Uterine smooth muscle cell (primary cell): Measurements from ENCODE around the gene RHBDL3. TPM values are rescaled to one million over a fixed set of nuclear protein-coding genes. Genes with fewer than 3 reads are reported as not detected.

Experiments
- total RNA-seq: library from RNA; depleted of rRNA; stranded (reverse); fragments of >200 nt; gene quantifications from 2 replicates; pipeline ENCODE4 v1.2.3, GENCODE V29; 2014

RHBDL3 gene
- under 0.01 and 0.22 TPM in 2 replicates for total RNA-seq

DNA sequence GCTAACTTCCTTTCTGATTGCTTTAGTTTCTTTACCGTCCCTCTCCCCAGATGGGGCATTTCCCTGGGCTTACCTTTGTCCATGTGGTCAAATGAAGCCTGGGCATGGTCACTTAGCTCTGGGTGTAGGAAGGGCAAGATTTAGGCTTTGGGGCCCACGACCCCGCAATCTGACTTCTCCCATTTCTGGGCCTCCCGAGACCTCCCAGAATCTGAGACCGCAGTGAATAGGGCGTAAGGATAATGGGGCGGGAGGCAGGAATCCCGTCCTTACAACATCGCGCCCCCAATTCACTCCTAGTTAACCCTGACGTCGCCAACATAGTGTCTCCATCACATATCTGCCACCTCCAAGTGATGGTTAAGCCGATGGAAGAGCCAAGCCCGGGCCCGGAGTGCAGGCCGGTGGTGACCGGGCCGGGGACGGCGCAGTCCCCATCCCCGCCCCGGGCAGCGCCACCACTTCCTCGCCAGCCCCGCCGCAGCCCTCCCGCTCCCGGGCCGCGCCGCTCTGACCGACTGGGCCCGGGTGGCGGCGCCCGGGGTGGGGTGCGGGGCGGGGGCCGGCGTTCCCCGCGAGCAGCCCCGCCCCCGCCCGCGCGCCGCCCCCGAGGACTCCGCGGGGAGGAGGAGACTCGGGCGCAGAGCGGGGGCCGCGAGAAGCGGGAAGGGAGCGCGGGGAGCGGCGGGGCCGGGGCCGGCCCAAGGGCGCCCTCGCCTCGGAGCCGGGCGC, at the start of gene RHBDL3:
Gene RHBDL3 (plus strand): TSS at position 641 of the 732 bp plus-strand sequence. CDS start 358 bp downstream, outside the sequence.

DNA sequence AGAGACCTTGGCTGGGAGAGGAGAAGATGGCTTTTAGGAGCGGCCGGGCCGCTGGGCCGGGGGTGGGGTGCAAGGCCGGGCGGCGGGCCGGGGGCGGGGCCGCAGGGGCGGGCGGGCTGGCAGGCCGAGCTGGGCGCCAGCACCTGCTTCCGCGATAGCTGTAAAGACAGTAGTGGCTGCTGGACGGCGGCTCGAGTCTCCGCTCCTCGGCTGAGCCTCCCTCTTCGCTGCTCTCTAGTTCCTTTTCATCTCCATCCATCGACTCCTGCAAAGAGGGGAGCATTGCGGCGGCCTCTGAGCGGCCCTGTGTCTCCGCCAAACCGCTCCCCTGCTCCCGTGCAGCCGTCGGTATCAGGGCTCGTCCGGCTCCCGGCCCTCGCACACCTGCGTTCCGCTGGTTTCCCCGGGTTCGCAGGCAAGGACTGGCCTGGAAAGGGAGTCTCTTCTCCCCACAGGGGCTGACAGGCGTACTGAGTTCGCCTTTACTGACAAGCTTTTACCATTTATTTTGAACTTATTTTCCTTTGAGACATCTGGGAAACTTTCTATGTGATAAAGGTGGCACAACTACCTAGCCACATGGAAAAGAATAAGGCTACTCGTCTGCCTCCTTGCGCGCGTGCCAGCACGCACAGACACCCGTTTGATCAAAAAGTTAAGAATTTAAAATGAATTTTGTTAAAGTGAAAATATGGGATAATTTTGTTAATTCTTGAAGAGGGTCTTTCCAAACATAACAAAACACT, 76.4 kb downstream of the RHBDL3 start, which contains the start of gene C17orf75:
Gene C17orf75 (minus strand): TSS at position 317 of the 746 bp plus-strand sequence. CDS start 34 bp downstream, at position 283.

DNA sequence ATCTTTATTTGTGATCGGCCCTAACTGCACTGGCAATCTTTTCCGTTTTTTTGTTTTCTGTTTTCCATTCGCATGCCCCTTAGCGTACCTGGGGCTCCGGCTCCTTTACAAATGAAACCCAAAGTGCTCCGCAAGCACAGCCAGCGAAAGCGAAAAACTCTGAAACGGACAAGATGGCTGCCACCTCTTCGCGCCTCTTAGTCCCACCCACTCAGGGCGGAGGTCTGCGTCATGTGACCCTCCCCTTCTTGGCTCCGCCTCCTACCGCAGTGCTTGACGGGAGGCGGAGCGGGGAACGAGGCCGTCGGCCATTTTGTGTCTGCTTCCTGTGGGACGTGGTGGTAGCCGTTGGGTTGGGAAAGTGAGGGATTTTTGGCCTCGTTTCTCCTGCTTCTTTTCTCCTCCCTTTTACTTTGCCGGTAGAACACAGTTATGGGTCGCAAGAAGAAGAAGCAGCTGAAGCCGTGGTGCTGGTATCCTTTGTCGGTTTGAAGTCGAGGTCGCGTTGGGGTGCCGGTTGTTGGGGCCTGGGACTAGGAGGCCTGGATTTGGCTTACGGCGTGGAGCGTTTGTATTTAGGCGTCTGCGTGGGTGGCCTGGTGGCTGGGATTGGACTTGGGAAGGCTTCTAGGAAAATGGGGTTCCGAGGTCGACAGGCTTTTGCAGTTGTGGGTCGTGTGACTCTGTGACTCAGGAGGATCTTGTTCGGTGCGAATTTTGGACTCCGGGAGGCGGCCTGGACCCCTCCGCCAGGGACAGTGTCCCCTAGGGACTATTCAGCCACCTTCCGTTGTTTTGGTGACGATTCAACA, 84.4 kb downstream of the RHBDL3 start, which contains the start of gene ZNF207:
Gene ZNF207 (plus strand): TSS at position 304 of the 812 bp plus-strand sequence. CDS start 129 bp downstream, at position 433.

Other genes with a start within 250 kb of the RHBDL3 start
- 45.6 and 49.4 TPM in 2 replicates for gene RHOT1, start 123.3 kb upstream of the RHBDL3 start, total RNA-seq
- gene C17orf75, start 76.3 kb downstream of the RHBDL3 start, total RNA-seq = 20.9 and 21.9 TPM in 2 replicates
- gene ZNF207, start 84.3 kb downstream of the RHBDL3 start, total RNA-seq = 103 and 135 TPM in 2 replicates
- 88.9 and 152 TPM in 2 replicates for gene PSMD11, start 178.7 kb downstream of the RHBDL3 start, total RNA-seq
- gene CDK5R1, start 221.2 kb downstream of the RHBDL3 start, total RNA-seq = 1.00 and 1.1 TPM in 2 replicates